ENCODE results near the gene SLC7A4.
"Not testable (repeated sequence)": the region's sequence is repeated elsewhere in the genome, so short reads cannot be mapped to it uniquely, and the experiment has no call there.

DNA sequence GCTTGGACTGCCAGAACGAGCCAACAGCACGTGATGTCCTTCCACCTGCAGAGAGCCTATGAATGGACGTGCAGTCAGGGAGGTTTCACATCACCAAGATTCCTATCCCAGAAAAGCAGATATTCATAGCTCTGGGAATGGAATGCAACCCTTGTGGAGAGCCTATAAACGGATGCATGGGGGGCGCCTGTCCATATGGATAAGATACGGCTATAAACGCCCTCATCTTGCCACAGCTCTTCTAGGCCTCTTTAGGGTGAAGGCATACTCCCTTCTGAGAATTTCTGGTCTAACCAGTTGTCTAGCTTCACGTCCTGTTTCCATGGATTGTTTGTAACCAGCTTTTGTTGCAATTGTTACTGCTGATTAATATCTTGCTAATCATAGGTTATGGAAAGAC lies 39.4 kb upstream of the SLC7A4 start:
- TF ChIP-seq, protein P1, sequence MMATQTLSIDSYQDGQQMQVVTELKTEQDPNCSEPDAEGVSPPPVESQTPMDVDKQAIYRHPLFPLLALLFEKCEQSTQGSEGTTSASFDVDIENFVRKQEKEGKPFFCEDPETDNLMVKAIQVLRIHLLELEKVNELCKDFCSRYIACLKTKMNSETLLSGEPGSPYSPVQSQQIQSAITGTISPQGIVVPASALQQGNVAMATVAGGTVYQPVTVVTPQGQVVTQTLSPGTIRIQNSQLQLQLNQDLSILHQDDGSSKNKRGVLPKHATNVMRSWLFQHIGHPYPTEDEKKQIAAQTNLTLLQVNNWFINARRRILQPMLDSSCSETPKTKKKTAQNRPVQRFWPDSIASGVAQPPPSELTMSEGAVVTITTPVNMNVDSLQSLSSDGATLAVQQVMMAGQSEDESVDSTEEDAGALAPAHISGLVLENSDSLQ (IDR thresholded peaks at IDR 0.05) = not testable (repeated sequence)
- not testable (repeated sequence) for TF ChIP-seq SP1 (IDR thresholded peaks at IDR 0.05); FOXM1 (IDR thresholded peaks at IDR 0.05; ENCODE audit: borderline replicate concordance); ELF4 (IDR thresholded peaks at IDR 0.05)

Measured in HEK293T (cell line).